K562 (cell line): ENCODE results near the gene RUSC2. TPM values are rescaled to one million over a fixed set of nuclear protein-coding genes. Genes with fewer than 3 reads are reported as not detected.

ENCODE experiments used
- CREB1 ChIP-seq, 2 experiments: sonication (generic) in 1 of 2; formaldehyde crosslinking in 1 of 2; IDR thresholded peaks; 2 replicates each; pipeline versions ENCODE4 v1.6.1 to v1.8.0; 2012 to 2022; ENCODE audit warnings: inconsistent platforms in 1 of 2, mild to moderate bottlenecking in 1 of 2, missing genetic modification reagents in 1 of 2, moderate library complexity in 1 of 2
- NCOA2 ChIP-seq, 2 experiments: fragments of 450-650 bp; IDR thresholded peaks; 2 replicates each; pipeline ENCODE4 v1.6.1; 2018; ENCODE audit warnings: mild to moderate bottlenecking in 2 of 2, moderate library complexity in 1 of 2; ENCODE audit not compliant: partially characterized antibody in 2 of 2
- PHF21A ChIP-seq: fragments of 450-650 bp; IDR thresholded peaks from 2 replicates; pipeline ENCODE4 v1.6.1; 2017; ENCODE audit warnings: low read depth, borderline replicate concordance
- SUPT5H ChIP-seq: fragments of 450-650 bp; IDR thresholded peaks from 2 replicates; pipeline ENCODE4 v1.6.1; 2016
- ZNF740 ChIP-seq, 3 experiments: fragments of 200-800 bp in 1 of 3; sonication (Bioruptor generic) in 1 of 3; sonication (generic) in 1 of 3; formaldehyde crosslinking in 1 of 3; IDR thresholded peaks; 2 replicates each; pipeline versions ENCODE4 v1.6.1 to v1.8.0; 2016 to 2022; ENCODE audit warnings: mild to moderate bottlenecking in 2 of 3, missing compliant biosample characterization in 2 of 3, missing genetic modification characterization in 2 of 3, missing genetic modification reagents in 1 of 3
- polyA plus RNA-seq, 8 experiments: library from polyadenylated mRNA; depleted of rRNA in 4 of 8; stranded (reverse) in 5 of 8; unstranded in 3 of 8; fragments of >200 nt; fragmentation: Nextera tagmentation in 2 of 8; fragmentation: Illumina TruSeq in 1 of 8; extraction: Ambion mirVana in 2 of 8; extraction: Trizol in 1 of 8; gene quantifications; 2 replicates each; pipeline versions ENCODE4 v1.2.1 to v1.2.3, GENCODE V29; 2011 to 2014; ENCODE audit warnings: inconsistent platforms in 1 of 8, missing spikeins in 1 of 8
- total RNA-seq, 7 experiments: library from RNA; depleted of rRNA in 6 of 7; stranded (reverse); fragments of >200 nt in 6 of 7; fragmentation: Illumina TruSeq in 2 of 7; extraction: Trizol in 2 of 7; gene quantifications; 2 replicates each; pipeline versions ENCODE4 v1.2.1 to v1.2.3, GENCODE V29; 2011 to 2021; ENCODE audit warnings: low replicate concordance in 1 of 7
- TF ChIP-seq, protein P1 (sequence below): fragments of 200-600 bp; sonication (generic); IDR thresholded peaks from one replicate; pipeline ENCODE4 v1.6.1; 2012; ENCODE audit warnings: mild to moderate bottlenecking, low read depth, low read length, inconsistent platforms
- TF ChIP-seq, protein P2 (sequence below): fragments of 250-450 bp; sonication (Bioruptor Pico); IDR thresholded peaks from 2 replicates; pipeline ENCODE4 v1.8.0; 2021; ENCODE audit warnings: mild to moderate bottlenecking, moderate library complexity
- TF ChIP-seq, protein P3 (sequence below): fragments of 450-650 bp; IDR thresholded peaks from 2 replicates; pipeline ENCODE4 v1.6.1; 2014; ENCODE audit warnings: low read depth, mild to moderate bottlenecking, moderate library complexity, borderline replicate concordance

Gene RUSC2
- total and polyA plus RNA-seq, 9 of the 15 experiments (the other 6 are each of a cell fraction or from before 2014, with no cell fraction given) = 0.08 to 12.8 (median 3.1) TPM

DNA sequence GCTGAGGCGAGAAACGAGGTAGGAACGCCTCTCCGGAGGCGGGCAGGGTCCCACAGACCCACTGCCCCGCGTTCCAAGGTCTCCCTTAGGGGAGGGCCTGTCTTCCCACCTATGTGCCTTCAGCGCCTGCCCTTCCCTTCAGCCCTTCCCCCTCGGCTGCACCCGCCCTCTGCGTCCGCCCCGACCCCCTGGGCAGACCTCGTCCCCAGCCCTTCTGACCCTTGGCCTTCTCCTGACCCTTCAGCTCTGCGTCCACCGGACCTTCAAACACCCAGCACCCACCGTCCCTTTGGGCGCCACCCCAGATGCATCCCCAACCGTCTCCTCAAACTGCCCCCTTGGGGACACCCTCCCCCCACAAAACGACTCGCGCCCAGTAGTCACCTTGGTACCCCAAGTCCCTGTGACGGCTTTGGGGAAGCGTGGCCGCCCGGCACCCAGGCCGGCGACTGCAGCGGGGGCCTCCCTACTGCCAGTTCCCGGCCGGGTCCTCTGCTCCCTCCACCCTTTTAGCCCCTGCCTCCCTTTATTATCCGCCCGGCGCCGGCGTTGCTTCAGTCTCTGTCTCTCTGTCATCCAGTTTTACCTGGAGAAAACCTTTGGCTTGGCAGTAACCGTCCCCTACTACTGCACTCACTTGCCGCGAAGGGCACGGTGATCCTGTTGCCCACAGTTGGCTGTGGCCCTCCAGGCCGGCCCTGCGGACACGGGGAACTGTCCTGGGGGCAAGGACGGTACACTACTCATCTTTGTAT is 421 bp downstream of the RUSC2 start (continued):
- TF ChIP-seq, protein P1, sequence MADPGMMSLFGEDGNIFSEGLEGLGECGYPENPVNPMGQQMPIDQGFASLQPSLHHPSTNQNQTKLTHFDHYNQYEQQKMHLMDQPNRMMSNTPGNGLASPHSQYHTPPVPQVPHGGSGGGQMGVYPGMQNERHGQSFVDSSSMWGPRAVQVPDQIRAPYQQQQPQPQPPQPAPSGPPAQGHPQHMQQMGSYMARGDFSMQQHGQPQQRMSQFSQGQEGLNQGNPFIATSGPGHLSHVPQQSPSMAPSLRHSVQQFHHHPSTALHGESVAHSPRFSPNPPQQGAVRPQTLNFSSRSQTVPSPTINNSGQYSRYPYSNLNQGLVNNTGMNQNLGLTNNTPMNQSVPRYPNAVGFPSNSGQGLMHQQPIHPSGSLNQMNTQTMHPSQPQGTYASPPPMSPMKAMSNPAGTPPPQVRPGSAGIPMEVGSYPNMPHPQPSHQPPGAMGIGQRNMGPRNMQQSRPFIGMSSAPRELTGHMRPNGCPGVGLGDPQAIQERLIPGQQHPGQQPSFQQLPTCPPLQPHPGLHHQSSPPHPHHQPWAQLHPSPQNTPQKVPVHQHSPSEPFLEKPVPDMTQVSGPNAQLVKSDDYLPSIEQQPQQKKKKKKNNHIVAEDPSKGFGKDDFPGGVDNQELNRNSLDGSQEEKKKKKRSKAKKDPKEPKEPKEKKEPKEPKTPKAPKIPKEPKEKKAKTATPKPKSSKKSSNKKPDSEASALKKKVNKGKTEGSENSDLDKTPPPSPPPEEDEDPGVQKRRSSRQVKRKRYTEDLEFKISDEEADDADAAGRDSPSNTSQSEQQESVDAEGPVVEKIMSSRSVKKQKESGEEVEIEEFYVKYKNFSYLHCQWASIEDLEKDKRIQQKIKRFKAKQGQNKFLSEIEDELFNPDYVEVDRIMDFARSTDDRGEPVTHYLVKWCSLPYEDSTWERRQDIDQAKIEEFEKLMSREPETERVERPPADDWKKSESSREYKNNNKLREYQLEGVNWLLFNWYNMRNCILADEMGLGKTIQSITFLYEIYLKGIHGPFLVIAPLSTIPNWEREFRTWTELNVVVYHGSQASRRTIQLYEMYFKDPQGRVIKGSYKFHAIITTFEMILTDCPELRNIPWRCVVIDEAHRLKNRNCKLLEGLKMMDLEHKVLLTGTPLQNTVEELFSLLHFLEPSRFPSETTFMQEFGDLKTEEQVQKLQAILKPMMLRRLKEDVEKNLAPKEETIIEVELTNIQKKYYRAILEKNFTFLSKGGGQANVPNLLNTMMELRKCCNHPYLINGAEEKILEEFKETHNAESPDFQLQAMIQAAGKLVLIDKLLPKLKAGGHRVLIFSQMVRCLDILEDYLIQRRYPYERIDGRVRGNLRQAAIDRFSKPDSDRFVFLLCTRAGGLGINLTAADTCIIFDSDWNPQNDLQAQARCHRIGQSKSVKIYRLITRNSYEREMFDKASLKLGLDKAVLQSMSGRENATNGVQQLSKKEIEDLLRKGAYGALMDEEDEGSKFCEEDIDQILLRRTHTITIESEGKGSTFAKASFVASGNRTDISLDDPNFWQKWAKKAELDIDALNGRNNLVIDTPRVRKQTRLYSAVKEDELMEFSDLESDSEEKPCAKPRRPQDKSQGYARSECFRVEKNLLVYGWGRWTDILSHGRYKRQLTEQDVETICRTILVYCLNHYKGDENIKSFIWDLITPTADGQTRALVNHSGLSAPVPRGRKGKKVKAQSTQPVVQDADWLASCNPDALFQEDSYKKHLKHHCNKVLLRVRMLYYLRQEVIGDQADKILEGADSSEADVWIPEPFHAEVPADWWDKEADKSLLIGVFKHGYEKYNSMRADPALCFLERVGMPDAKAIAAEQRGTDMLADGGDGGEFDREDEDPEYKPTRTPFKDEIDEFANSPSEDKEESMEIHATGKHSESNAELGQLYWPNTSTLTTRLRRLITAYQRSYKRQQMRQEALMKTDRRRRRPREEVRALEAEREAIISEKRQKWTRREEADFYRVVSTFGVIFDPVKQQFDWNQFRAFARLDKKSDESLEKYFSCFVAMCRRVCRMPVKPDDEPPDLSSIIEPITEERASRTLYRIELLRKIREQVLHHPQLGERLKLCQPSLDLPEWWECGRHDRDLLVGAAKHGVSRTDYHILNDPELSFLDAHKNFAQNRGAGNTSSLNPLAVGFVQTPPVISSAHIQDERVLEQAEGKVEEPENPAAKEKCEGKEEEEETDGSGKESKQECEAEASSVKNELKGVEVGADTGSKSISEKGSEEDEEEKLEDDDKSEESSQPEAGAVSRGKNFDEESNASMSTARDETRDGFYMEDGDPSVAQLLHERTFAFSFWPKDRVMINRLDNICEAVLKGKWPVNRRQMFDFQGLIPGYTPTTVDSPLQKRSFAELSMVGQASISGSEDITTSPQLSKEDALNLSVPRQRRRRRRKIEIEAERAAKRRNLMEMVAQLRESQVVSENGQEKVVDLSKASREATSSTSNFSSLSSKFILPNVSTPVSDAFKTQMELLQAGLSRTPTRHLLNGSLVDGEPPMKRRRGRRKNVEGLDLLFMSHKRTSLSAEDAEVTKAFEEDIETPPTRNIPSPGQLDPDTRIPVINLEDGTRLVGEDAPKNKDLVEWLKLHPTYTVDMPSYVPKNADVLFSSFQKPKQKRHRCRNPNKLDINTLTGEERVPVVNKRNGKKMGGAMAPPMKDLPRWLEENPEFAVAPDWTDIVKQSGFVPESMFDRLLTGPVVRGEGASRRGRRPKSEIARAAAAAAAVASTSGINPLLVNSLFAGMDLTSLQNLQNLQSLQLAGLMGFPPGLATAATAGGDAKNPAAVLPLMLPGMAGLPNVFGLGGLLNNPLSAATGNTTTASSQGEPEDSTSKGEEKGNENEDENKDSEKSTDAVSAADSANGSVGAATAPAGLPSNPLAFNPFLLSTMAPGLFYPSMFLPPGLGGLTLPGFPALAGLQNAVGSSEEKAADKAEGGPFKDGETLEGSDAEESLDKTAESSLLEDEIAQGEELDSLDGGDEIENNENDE = no peak
- TF ChIP-seq SUPT5H (peak; percentile 53; the same call in 1 of the 2 replicates), CREB1 (IDR thresholded peaks at IDR 0.05) (no peak; the same call in 1 of the 2 replicates), CREB1 (CRISPR knock-in tag; IDR thresholded peaks at IDR 0.05) (no peak), PHF21A (no peak), NCOA2 (IDR thresholded peaks at IDR 0.05; ENCODE audit: partially characterized antibody in 2 of 2) (no peak), ZNF740 (CRISPR knock-in tag; IDR thresholded peaks at IDR 0.05) (0 out of 2 replicates have a peak, but pooled peaks have one; percentile 58), ZNF740 (tag; IDR thresholded peaks at IDR 0.05) (no peak)
- TF ChIP-seq, protein P2, sequence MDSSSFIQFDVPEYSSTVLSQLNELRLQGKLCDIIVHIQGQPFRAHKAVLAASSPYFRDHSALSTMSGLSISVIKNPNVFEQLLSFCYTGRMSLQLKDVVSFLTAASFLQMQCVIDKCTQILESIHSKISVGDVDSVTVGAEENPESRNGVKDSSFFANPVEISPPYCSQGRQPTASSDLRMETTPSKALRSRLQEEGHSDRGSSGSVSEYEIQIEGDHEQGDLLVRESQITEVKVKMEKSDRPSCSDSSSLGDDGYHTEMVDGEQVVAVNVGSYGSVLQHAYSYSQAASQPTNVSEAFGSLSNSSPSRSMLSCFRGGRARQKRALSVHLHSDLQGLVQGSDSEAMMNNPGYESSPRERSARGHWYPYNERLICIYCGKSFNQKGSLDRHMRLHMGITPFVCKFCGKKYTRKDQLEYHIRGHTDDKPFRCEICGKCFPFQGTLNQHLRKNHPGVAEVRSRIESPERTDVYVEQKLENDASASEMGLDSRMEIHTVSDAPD (CRISPR knock-in tag) = no peak
- TF ChIP-seq, protein P3, sequence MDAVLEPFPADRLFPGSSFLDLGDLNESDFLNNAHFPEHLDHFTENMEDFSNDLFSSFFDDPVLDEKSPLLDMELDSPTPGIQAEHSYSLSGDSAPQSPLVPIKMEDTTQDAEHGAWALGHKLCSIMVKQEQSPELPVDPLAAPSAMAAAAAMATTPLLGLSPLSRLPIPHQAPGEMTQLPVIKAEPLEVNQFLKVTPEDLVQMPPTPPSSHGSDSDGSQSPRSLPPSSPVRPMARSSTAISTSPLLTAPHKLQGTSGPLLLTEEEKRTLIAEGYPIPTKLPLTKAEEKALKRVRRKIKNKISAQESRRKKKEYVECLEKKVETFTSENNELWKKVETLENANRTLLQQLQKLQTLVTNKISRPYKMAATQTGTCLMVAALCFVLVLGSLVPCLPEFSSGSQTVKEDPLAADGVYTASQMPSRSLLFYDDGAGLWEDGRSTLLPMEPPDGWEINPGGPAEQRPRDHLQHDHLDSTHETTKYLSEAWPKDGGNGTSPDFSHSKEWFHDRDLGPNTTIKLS = 0 out of 2 replicates have a peak, but pooled peaks have one; percentile 18
